Measurements from ENCODE around the gene OR2H2. TPM values are rescaled to one million over a fixed set of nuclear protein-coding genes. Genes with fewer than 3 reads are reported as not detected.

OR2H2 gene
- polyA plus RNA-seq, 4 donors: 0.12 to 0.17 (median 0.16) TPM; not detected in 1

DNA sequence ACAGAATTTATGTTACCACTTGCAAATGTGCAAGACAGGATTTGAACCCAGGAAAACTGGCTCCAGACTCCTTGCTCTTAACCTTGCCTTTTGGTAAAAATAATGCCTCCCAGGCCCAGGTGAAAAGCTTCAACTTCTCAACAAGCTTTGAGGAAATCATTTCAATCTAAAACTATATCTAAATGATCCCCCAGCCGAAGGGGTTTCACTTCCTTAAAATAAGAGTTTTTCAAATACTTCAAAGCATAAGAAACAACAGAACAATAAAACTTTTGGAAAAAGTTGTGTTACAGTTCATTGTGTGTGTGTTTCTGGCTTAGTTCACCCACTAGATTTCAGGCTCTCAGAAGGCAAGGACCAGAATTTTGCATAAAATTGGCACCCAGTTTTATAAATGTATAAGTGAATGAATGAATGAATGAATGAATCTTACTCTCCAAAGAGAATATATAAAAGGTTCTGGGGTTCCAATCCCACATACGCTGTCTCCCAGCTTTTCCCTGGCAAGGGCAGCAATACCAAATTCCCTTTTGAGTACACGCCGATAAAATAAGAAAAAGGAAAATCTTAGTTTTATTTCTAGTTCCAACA lies 5.4 kb downstream of the OR2H2 start:
- no peak for DNase-seq (ENCODE audit: low read depth in 4 of 4, low spot score in 3 of 4)

DNA sequence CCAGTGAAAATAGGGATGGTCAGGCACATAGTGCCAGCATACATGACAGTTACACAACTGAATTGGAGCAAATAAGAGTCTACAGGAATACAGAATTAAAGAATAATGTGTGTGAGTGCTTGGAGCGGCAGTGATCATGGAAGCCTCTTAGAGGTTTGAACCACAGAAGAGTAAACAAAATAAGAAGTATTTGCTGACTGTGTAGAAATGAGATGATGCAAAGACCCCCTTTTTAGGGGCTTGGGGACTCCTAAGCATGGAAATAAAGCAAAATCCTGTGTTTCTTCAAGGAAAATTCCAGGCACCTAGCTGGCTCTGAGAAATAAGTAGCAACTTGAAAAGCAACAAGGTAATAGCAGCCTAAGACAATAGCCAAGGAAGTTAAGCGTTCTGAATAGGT lies 6.8 kb downstream of the OR2H2 start:
- no peak for DNase-seq (ENCODE audit: low read depth in 4 of 4, low spot score in 3 of 4)

DNA sequence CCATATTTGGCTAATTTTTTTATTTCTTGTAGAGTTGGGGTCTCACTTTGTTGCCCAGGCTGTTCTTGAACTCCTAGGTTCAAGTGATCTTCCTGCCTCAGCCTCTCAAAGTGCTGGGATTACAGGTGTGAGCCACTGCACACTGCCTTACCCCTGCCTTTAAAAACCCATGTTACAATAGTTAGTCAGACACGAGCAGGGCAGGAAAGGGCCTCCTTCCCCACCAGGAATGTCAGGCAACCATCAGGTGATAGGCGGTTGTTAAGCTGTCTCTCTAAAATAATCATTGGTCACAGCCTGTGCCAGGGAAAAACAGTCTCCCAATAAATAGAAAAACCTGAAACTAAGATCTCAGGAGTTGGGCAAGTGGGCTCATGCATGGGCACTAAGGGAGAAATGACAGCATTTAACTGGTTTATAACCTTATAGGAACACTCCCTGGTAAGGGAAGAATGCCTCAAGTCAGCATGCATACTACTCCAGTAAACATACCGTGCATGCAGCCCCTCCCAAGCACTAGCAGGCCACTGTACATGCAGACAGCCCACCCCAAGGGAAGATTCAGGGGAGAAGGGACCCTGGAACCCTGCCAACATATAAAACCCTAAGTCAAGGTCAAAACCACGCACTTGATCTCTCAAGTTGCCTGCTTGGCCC lies 8.4 kb downstream of the OR2H2 start:
- no peak for DNase-seq (ENCODE audit: low read depth in 4 of 4, low spot score in 3 of 4)

DNA sequence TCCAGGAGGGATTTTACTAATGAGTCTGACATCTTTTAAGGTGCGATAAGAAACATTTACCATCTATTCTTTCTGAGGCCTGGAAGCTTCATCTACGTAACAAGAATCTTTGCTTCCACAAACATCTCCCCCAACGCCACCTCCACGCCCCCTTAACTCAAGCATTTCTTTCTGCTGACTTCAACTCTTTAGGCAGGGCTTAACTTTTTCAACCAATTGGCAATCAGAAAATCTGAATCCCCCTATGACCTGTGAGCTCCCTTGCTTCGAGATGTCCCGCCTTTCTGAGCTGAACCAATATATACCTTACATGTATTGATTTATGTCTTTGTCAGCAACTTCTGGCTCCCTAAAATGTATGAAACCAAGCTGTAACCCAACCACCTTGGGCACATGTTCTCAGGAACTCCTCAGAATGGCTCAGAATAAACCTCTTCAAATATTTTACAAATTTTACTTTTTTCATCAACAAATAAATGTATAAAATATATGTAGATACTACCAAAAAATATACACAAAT lies 11.5 kb downstream of the OR2H2 start:
- no peak for DNase-seq (ENCODE audit: low read depth in 4 of 4, low spot score in 3 of 4)

DNA sequence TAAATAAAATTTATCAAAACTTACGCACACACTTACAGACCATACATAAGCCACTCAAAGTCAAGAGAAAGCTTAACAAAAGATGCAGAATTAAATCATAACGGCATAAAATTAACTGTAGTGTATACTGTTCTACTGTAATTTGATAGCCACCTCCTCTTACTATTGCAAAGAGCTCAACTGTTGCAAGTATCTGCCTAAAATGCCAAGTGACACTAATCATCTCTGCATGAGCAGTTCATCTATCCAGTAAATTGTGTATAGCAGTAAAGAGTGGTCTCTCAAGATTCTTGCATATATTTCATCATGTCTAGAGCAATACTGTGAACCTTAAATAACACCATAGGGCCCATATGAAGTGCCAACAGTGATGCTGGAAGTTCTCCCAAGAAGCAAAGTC lies 12.3 kb downstream of the OR2H2 start:
- no peak for DNase-seq (ENCODE audit: low read depth in 4 of 4, low spot score in 3 of 4)

DNA sequence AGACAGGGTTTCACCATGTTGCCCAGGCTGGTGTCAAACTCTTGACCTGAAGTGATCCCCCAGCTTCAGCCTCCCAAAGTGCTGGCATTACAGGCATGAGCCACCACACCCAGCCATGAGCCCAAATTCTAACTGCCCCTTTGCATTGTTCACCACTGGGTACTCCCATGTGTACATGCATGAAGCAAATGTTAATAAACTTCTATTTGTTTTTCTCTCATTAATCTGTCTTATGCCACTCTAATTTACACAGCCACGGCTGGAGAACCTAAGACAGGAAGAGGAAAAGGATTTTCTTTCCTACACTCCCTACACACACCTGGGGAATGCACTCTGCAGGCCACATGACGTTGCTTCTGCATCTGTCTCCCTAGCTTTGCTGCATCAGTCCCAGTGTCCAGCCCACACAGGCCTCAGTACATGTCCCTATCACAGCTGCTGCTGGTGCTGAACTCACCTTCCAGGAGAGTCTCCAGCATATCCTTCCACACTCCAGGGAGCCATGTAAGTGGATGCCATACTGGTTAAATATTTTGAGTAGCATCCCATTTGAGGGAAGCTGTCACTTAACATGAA lies 13.3 kb downstream of the OR2H2 start:
- DNase-seq (ENCODE audit: low read depth in 4 of 4, low spot score in 3 of 4): no peak

DNA sequence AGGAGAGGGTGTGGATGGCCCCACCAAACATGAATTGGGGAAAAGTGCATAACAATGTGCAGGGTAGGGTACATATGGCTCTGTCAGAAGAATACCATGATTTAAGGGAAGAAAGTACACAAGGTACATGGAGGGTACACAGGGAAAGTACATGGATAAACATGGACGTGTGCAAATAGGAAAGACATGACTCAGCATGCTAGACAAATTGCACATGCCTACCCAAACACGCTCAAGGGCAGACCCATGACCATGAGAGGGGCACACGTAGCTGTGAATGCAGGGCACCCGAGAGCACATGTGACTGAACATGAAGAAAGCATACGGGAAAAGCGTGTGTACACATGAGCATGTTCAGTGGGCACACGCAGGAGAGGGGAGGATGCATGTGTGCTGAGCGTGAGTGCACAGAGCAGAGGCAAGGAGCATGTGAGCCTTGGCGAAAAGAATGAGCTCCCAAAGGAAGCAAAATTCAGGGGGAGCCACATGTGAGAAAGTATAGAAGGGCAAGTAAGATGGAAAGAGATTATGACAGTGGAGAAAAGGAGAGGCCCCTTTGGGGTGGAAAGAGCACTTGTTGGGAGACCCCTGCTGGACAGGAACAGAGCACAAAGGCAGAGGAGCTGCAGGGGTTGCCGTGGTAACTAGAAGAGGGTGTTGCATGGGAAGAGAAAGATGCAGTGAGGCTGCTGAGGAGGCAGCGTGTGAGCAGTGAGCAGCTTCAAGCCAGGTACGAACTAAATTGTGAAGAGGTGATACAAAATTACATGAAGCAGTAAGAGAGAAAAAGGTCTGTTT lies 17.8 kb downstream of the OR2H2 start:
- no peak for DNase-seq (ENCODE audit: low read depth in 4 of 4, low spot score in 3 of 4)

DNA sequence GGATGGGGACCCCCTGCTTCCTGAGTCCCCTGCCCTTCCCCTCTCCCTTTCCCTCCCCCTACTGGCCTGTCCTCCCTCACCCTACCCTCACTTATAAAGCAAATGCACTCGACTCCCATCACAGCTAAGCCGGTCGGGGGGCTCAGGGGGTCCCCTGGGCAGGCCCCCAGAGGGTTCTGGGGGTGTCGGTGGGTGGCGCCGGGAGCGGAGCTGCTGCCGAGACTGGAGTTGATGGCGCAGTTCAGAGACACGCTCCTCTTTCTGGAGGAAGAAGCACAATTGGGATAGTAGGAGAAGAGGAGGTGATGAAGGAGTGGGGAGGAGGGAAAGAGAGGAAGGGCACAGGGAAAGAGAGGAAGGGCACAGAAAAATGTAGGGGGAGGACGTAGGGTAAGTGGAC lies 18.5 kb downstream of the OR2H2 start:
- DNase-seq (ENCODE audit: low read depth in 4 of 4, low spot score in 3 of 4): no peak

DNA sequence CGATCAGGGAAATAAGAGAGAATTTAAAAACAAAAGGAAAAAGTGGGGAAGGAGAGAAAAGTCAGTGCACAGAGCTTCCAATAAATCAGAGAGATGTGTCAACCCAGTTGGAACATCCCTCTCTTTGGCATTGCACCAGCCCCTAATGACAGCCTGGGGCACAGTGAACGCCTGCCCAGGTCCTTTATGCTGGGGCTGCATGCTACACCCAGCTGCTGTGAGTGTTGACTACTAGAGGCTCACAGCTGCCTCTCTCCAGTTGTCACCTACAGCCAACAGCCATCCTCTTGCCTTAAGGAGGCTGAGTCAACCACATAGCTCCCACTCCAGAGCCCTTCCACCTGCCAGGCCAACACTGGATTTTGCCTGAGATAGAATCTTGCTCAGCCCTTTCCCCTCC lies 19.0 kb downstream of the OR2H2 start:
- no peak for DNase-seq (ENCODE audit: low read depth in 4 of 4, low spot score in 3 of 4)

DNA sequence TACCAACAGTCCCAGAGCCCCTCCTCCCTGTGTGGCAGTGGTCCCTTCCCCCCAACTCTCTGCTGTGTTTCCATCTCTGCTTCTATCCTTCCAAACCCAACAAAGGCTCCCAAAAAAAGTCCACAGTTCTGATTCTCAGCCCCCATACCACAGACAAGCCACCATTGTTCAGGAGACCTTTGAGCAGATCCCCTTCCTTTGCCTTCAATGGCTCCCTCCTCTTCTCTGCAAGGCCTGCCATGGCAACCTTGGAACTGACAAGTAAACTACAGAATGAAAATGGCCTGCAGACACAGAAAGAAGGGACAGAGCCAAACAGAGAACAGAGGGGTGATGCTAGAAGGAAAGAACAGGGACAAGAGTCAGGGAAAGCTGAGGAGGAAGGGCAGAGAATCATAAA lies 23.2 kb downstream of the OR2H2 start:
- no peak for DNase-seq (ENCODE audit: low read depth in 4 of 4, low spot score in 3 of 4)

DNA sequence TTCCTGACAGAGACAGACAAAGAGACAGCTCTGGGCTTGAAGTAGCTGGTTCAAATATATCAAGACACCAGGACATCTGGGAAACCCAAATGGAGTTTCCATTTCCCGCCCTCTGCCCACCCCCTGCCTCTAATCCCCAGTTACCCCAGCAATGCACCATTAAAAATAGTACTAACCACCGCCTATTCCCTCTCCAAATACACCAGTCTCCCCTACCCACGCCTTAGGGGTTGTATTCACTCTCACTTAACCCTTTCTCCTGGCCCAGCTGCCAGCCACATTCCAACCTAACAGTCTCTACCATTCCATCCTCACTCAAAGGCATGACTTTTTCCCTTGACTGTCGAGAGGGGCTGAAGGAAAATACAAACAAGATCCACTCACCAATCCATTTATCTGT lies 25.6 kb downstream of the OR2H2 start:
- DNase-seq (ENCODE audit: low read depth in 4 of 4, low spot score in 3 of 4): no peak

DNA sequence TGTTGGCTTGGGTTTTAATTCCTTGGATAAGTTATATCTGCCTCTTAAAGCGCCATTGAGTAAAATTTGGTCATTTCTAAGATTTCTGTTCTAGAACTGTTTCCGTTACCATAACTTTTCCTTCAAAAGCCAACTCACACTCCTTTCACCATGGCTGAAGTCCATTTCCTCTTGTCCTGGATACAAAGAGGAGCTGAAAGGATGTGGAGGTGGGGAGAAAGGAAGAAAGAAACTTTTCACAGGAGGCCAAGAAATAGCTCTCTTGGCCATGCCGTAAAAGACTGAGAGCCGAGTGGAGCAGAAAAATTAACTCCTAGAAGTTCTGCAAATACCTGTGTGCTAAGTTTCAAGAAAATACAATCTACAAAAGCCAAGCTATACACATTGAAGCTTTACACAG lies 26.5 kb downstream of the OR2H2 start:
- DNase-seq (ENCODE audit: low read depth in 4 of 4, low spot score in 3 of 4): no peak

DNA sequence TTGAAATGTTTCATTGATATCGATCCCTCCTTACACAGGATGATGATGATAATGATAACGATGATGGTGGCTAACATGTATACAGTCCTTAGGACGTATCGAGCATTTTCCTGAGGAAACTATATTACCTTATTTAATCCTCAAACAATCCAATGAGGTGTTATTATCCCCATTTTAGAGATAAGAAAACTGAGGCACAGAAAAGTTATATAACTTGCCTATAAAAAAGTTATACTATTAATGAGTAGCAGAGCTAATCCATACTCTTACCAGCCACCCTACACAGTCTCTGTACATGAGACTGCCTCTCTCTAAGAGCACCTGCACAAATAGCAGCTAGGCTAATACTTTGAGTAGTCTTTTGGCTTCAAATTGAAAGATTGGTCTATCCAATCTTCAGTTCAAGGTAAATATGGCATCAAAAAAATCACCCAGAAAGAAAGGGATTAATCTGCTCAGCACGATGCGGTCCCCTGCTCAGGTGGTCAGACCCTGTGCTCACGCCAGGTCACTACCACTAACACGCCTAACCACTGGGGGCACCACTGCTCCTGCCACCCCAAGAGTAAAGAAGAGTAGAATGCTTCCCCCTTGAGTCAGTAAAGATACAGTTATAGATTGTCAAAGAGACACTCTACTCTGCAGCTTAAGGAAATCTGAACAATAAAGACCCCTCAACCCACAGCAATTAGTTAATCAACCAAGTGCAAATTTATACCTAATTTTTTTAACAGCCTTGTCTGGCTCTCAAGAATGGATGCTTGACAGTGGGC lies 33.0 kb downstream of the OR2H2 start:
- DNase-seq (ENCODE audit: low read depth in 4 of 4, low spot score in 3 of 4): no peak

DNA sequence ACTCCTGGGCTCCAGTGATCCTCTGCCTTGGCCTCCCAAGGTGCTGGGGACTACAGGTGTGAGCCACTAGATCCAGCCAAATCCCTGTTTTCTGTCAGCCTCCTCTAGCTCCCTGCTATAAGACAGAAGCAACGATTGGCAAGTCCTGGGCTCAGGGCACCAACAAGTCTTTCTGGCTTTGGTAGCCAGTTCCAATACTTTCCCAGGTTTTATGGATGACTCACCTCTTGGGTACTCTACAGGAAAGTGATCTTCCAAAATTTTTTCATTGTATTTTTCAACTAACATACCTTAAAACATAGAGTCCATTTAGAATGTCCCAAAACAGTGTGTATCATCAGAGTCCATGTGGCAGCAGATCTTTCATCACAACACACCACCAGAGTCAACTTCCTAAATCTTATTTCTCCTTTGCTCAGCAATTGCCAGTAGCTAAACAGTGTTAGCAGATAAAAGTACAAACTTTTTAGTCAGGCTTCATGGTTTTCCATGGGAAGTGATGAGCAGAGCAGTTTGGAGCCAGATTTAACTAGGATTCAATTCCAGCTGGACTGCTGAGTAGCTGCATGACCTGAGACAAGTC lies 34.7 kb downstream of the OR2H2 start:
- no peak for DNase-seq (ENCODE audit: low read depth in 4 of 4, low spot score in 3 of 4)

DNA sequence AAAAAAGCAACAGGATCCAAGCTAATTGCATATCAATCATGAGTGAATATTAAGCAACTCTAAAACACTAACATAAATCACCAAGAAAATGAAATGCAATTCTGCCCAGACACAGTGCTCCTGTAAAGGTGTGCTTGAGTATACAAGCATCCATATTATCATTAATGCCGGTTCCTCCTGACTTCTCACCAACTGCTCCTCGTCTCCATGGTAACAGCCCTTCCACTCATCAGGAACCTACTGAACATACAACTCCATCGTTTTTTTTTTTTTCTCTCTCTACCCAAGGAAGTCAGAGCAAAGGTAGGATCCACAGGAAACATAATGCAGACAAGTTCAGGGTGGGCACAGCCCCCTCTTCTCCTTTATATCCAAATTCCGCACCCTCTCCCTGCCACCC lies 35.7 kb downstream of the OR2H2 start:
- no peak for DNase-seq (ENCODE audit: low read depth in 4 of 4, low spot score in 3 of 4)

DNA sequence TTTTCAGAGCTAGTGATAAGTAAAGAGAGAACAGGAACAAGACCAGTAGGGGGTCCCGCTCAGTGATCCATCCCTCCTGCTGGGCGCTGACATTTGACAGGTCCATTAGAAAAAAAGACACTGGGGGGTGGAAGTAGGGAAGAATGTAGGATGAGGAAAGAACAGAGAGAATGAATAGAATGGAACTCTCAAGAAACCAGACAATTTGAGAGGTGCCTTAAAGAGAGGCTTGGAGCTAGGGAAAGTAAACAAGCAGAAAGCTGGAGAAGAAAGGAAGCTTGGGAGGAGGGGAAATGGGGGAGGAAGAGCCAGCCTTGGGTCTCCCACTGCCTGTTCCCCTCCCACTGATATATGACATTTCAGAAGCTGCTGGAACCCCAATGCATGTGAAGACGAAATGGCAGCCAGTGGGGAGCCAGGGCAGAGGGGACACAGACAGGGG lies 39.6 kb downstream of the OR2H2 start:
- DNase-seq (ENCODE audit: low read depth in 4 of 4, low spot score in 3 of 4): no peak

DNA sequence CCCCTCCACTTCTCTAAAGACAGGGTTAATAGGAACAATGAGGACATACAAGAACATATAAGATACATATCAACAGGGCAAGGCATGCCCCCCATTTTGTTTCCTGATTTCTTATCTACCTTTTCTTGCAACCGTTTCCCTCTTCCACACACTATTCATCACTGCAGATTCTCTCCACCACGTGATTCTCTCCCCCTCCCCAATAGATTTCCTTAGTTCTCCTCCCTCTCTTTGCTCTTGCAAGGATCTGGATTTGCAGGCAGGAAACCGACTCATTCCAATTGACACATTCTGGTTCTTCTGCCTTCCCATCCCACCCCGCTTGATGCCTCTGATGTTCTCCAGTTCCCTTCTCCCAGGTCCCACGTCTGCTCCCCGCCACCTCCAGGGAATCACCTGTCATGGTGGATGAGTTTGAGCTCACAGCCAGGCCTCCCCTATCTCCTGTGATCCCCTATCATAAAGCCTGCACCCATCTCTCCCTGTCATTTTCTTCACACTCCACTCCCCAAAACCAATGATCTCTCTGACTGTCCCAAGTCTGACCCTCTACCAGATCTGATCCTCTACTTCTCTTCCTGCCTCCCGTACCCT lies 40.5 kb downstream of the OR2H2 start:
- no peak for DNase-seq (ENCODE audit: low read depth in 4 of 4, low spot score in 3 of 4)

DNA sequence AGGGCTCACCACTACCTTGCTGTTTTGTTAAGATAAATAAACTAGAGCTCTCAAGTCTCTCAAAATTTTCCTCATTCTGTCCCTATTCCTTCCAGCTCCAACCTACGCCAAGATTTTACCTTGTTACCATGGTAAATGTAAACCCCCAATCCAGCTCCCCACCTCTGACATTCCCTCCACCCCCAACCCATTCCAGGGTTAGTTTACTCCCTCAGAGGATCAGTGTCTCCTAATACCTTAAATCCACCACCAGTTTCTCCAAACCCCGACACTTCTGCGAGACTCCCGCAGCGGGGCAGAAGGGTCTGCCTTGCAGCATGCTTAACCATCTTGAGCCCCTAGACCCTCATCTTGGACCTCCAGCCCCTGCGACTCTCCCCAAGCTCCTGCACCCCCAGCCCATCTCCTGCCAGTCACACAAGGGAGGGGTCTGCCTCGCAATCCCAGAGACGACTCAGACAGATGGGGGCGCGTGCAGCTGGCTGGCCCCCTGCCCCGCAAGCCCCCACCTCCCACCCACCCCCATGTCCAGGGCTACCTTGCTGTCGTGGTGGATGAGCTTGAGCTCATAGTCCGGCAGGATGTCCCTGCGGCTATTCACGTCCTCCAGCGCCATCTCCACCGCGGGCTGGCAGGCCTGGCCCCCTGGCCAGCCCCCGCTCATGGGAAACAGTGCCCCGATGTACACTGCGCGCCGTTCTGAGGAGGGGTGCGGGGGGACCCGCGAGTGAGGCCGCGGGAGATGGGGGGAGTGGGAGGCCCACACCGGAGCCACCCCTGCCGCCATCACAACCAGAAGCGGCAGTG lies 42.2 kb downstream of the OR2H2 start:
- DNase-seq (ENCODE audit: low read depth in 4 of 4, low spot score in 3 of 4): no peak
